Heart left ventricle (tissue), 13 donors: Measurements from ENCODE around the gene PRPF6.

Experiments
- CTCF ChIP-seq, 12 donors: fragments of 200-600 bp; sonication (generic) in 4 of 12; IDR thresholded peaks; one replicate each; pipeline versions ENCODE4 v1.5.0 to v1.8.0; 2018 to 2022; ENCODE audit warnings: antibody characterized with exemption in 12 of 12, mild to moderate bottlenecking in 5 of 12
- POLR2A ChIP-seq, 2 donors: fragments of 450-650 bp; IDR thresholded peaks; one replicate each; pipeline ENCODE4 v1.6.1; 2017; ENCODE audit warnings: antibody characterized with exemption in 2 of 2, mild to moderate bottlenecking in 2 of 2, moderate library complexity in 2 of 2
- donor health status: ischemic (EF 13 %, LVEDD 7.1; RV severe dilation, severe dysfunction).
- donor health status: DM: no; HTN: yes; CAD: no.
- donor health status: DM: no; HTN: no; CAD: no.
- donor health status: ischemic (EF 25% LVEDD 6.9; RV normal size, moderate dysfunction).
- donor health status: ischemic (EF 25% LVEDD 5.7; RV mildly dilated, moderate dysfunction).
- donor health status: ischemic (EF 35%, LVEDD 5.7; RV mildly dilated, moderate dysfunction).
- donor health status: nonischemic (EF 11% LVEDD 7.7; RV severe dilation, severe dysfunction).
- donor health status: DM: yes; HTN: yes; CAD: no.
- donor health status: PGD.
- donor health status: ischemic (EF 29% LVEDD 5.4; RV normal size, mild dysfunction).
- donor health status: nonischemic (EF 23%, LVEDD 6.1; RV moderate dilation, normal function).

GRCh38 chr20:64076061-64076997, 95.4 kb downstream of the PRPF6 start:
- TF ChIP-seq CTCF (IDR thresholded peaks at IDR 0.05), result no peak
- TF ChIP-seq POLR2A (IDR thresholded peaks at IDR 0.05), result no peak
